Naive thymus-derived CD4-positive, alpha-beta T cell (primary cell): Measurements from ENCODE around the gene COL17A1. TPM values are rescaled to one million over a fixed set of nuclear protein-coding genes. Genes with fewer than 3 reads are reported as not detected.

Experiments used
- ATAC-seq: fragments of 150-1000 bp; cut with Tn5 transposase; 2 replicates; pipeline ENCODE4 v1.10.0; 2021; ENCODE audit warnings: mild to moderate bottlenecking, moderate library complexity
- CTCF ChIA-PET: fragments of 350-600 bp; sonication (Branson Sonifier 250); formaldehyde crosslinking; loops from one replicate; lab custom pipeline; 2021; ENCODE audit warnings: antibody characterized with exemption; lab: Charles Lee
- POLR2A ChIA-PET: fragments of 350-600 bp; sonication (Branson Sonifier 250); formaldehyde crosslinking; loops from one replicate; lab custom pipeline; 2021; ENCODE audit warnings: antibody characterized with exemption, inconsistent platforms; lab: Charles Lee
- DNase-seq, 9 donors: peaks; one replicate each; pipeline versions ENCODE4 v3.0.0 to v3.0.0-alpha.2; 2020 to 2022; ENCODE audit warnings: mixed read lengths in 1 of 9
- H3K27ac ChIP-seq: one replicate; pipeline ENCODE4 v1.7.0; 2013; ENCODE audit warnings: mild to moderate bottlenecking, low read depth, low read length, moderate library complexity
- H3K27me3 ChIP-seq, 2 donors: one replicate each; pipeline ENCODE4 v1.7.0; 2013; ENCODE audit warnings: low read length in 2 of 2, mild to moderate bottlenecking in 2 of 2, moderate library complexity in 2 of 2; ENCODE audit not compliant: control insufficient read depth in 2 of 2, insufficient read depth in 2 of 2
- H3K36me3 ChIP-seq, 3 experiments: 1 replicate in 2 of 3; 2 replicates in 1 of 3; pipeline ENCODE4 v1.7.0; 2013; ENCODE audit warnings: low read length in 3 of 3, mild to moderate bottlenecking in 3 of 3, moderate library complexity in 1 of 3; ENCODE audit not compliant: insufficient read depth in 3 of 3, control insufficient read depth in 2 of 3
- H3K4me1 ChIP-seq, 2 donors: one replicate each; pipeline ENCODE4 v1.7.0; 2013; ENCODE audit warnings: low read length in 2 of 2, mild to moderate bottlenecking in 2 of 2, moderate library complexity in 1 of 2; ENCODE audit not compliant: control insufficient read depth in 2 of 2, insufficient read depth in 2 of 2
- H3K4me3 ChIP-seq: 2 replicates; pipeline ENCODE4 v1.7.0; 2013; ENCODE audit warnings: mild to moderate bottlenecking, low read length
- H3K9me3 ChIP-seq, 3 experiments: 1 replicate in 2 of 3; 2 replicates in 1 of 3; pipeline ENCODE4 v1.7.0; 2013; ENCODE audit warnings: low read length in 3 of 3; ENCODE audit not compliant: control insufficient read depth in 2 of 3
- H3K27ac Mint-ChIP-seq, 9 donors: one replicate each; pipeline ENCODE4 v1.8.0; 2020 to 2022; ENCODE audit warnings: mixed read lengths in 9 of 9, mild to moderate bottlenecking in 8 of 9, moderate library complexity in 5 of 9, inconsistent platforms in 2 of 9
- H3K27me3 Mint-ChIP-seq, 5 donors: one replicate each; pipeline ENCODE4 v1.8.0; 2021 to 2022; ENCODE audit warnings: mixed read lengths in 5 of 5, mild to moderate bottlenecking in 1 of 5
- H3K36me3 Mint-ChIP-seq, 5 donors: one replicate each; pipeline ENCODE4 v1.8.0; 2020 to 2022; ENCODE audit warnings: mixed read lengths in 5 of 5, mild to moderate bottlenecking in 3 of 5, inconsistent platforms in 1 of 5
- H3K4me1 Mint-ChIP-seq, 7 donors: one replicate each; pipeline ENCODE4 v1.8.0; 2020 to 2022; ENCODE audit warnings: mixed read lengths in 7 of 7, mild to moderate bottlenecking in 3 of 7, inconsistent platforms in 1 of 7
- H3K4me3 Mint-ChIP-seq, 10 donors: one replicate each; pipeline ENCODE4 v1.8.0; 2020 to 2022; ENCODE audit warnings: mild to moderate bottlenecking in 10 of 10, mixed read lengths in 10 of 10, moderate library complexity in 6 of 10, inconsistent platforms in 2 of 10
- H3K9me3 Mint-ChIP-seq, 11 donors: one replicate each; pipeline ENCODE4 v1.8.0; 2020 to 2022; ENCODE audit warnings: mixed read lengths in 11 of 11, mild to moderate bottlenecking in 4 of 11, inconsistent platforms in 1 of 11, moderate library complexity in 1 of 11
- intact Hi-C, 2 donors: fragments of 100-400 bp; cut with micrococcal nuclease; formaldehyde crosslinking; loops; one replicate each; pipeline ENCODE4 v1.15.1; 2023
- polyA plus RNA-seq, 2 donors: library from polyadenylated mRNA; unstranded; fragments of 300-500 nt; fragmentation: Illumina TruSeq; gene quantifications; one replicate each; pipeline ENCODE4 v1.2.3, GENCODE V29; 2021
- total RNA-seq, 6 experiments: library from RNA in 5 of 6; stranded (reverse) in 5 of 6; gene quantifications; 1 replicate in 5 of 6; 2 replicates in 1 of 6; pipeline ENCODE4 v1.2.3 and lab custom pipeline; 2021 to 2026

The COL17A1 gene
- total and polyA plus RNA-seq, 7 experiments from 2014 or later = not detected

DNA sequence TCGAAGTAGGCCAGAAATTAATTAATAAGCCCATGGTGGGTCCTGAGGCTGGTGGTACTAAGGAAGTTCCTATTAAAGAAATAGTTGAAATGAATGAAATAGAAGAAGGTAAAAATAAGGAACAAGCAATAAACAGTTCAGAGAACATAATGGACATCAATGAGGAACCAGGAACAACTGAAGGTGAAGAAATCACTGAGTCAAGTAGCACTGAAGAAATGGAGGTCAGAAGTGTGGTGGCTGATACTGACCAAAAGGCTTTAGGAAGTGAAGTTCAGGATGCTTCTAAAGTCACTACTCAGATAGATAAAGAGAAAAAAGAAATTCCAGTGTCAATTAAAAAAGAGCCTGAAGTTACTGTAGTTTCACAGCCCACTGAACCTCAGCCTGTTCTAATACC, 82.8 kb downstream of the COL17A1 start:
- no peak overlapping the region for H3K4me3 Mint-ChIP-seq
- peak overlapping the region in 4 of 9 donors; percentile 7 to 35 (median 22) for H3K27ac Mint-ChIP-seq
- POLR2A ChIA-PET = no interaction called here
- Histone ChIP-seq H3K4me1 (no peaks in the 10 kb centered on the region), H3K9me3 (no peaks in the 10 kb centered on the region), H3K36me3 (peaks cover 6 to 51% (median 11%) of the 10 kb centered on the region in 3 experiments), H3K27me3 (no peaks in the 10 kb centered on the region), H3K4me3 (no peak overlapping the region), H3K27ac (no peak overlapping the region)
- peaks cover 24 to 53% (median 28%) of the 10 kb centered on the region in 5 donors for H3K36me3 Mint-ChIP-seq
- DNase-seq (no peak), ATAC-seq (peak; percentile 40)
- no peaks in the 10 kb centered on the region for H3K9me3 Mint-ChIP-seq
- peaks cover 0 to 11% (median 0%) of the 10 kb centered on the region in 7 donors for H3K4me1 Mint-ChIP-seq
- no peaks in the 10 kb centered on the region for H3K27me3 Mint-ChIP-seq
- intact Hi-C loops = no loop called here
- CTCF ChIA-PET = no interaction called here

DNA sequence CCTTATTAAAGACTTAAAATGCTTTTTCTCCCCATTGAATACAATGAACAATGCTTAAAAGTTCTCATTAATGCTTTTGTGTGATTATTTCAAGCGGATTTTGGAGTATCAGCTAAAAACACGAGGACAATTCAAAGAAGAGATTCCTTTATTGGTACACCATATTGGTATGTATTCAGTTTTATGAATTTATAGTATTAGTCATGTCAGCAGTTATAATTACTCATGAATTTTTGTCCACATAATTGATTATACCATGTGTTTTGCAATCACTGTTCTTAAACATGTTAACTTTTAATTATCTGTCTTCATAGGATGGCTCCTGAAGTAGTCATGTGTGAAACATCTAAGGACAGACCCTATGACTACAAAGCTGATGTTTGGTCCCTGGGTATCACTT, 86.9 kb downstream of the COL17A1 start:
- H3K4me1 Mint-ChIP-seq = peaks cover 10 to 22% (median 18%) of the 10 kb centered on the region in 7 donors
- no peak overlapping the region for H3K27ac Mint-ChIP-seq
- no peaks in the 10 kb centered on the region for H3K4me1 ChIP-seq
- ATAC-seq (no peak), DNase-seq (no peak)
- intact Hi-C loops = no loop called here
- ChIA-PET POLR2A (interaction anchor here (0.7 kb wide), 1 partner anchor 123 kb away, joined by 3 read pairs; the partner anchor contains the start of gene SFR1), CTCF (no interaction called here)
- H3K27me3 ChIP-seq = no peaks in the 10 kb centered on the region
- H3K27ac ChIP-seq = no peak overlapping the region
- no peak overlapping the region for H3K4me3 ChIP-seq
- no peaks in the 10 kb centered on the region for H3K9me3 ChIP-seq
- no peaks in the 10 kb centered on the region for H3K27me3 Mint-ChIP-seq
- peaks cover 20 to 56% (median 40%) of the 10 kb centered on the region in 5 donors for H3K36me3 Mint-ChIP-seq
- H3K9me3 Mint-ChIP-seq = no peaks in the 10 kb centered on the region
- H3K4me3 Mint-ChIP-seq = no peak overlapping the region
- H3K36me3 ChIP-seq = peaks cover 5 to 35% (median 6%) of the 10 kb centered on the region in 3 experiments

- no peak overlapping the region for H3K4me3 Mint-ChIP-seq
- peaks cover 7 to 23% (median 19%) of the 10 kb centered on the region in 7 donors for H3K4me1 Mint-ChIP-seq
- ChIA-PET POLR2A (interaction anchor here (1.1 kb wide), 1 partner anchor 126 kb away, joined by 5 read pairs; no protein-coding TSS in a partner anchor), CTCF (interaction anchor here (0.6 to 1.1 kb wide), 3 partner anchors 14 to 558 kb away, joined by 3 to 4 read pairs (median 3); no protein-coding TSS in a partner anchor)
- no peaks in the 10 kb centered on the region for H3K9me3 ChIP-seq
- H3K4me3 ChIP-seq = no peak overlapping the region
- DNase-seq = no peak
- no peaks in the 10 kb centered on the region for H3K4me1 ChIP-seq
- intact Hi-C loops = loop anchor here in 1 of 2 donors (2.0 kb wide), 1 partner anchor 16 kb away; no protein-coding TSS in a partner anchor
- H3K36me3 ChIP-seq = peaks cover 0 to 9% (median 8%) of the 10 kb centered on the region in 3 experiments
- H3K27ac Mint-ChIP-seq = peak overlapping the region in 1 of 9 donors; percentile 43
- no peaks in the 10 kb centered on the region for H3K27me3 ChIP-seq
- peaks cover 5 to 45% (median 30%) of the 10 kb centered on the region in 5 donors for H3K36me3 Mint-ChIP-seq
- H3K27me3 Mint-ChIP-seq = no peaks in the 10 kb centered on the region
- no peaks in the 10 kb centered on the region for H3K9me3 Mint-ChIP-seq
- no peak overlapping the region for H3K27ac ChIP-seq
- ATAC-seq = no peak
Observed at GRCh38 chr10:103995134-103995533, 90.5 kb downstream of the COL17A1 start.

DNA sequence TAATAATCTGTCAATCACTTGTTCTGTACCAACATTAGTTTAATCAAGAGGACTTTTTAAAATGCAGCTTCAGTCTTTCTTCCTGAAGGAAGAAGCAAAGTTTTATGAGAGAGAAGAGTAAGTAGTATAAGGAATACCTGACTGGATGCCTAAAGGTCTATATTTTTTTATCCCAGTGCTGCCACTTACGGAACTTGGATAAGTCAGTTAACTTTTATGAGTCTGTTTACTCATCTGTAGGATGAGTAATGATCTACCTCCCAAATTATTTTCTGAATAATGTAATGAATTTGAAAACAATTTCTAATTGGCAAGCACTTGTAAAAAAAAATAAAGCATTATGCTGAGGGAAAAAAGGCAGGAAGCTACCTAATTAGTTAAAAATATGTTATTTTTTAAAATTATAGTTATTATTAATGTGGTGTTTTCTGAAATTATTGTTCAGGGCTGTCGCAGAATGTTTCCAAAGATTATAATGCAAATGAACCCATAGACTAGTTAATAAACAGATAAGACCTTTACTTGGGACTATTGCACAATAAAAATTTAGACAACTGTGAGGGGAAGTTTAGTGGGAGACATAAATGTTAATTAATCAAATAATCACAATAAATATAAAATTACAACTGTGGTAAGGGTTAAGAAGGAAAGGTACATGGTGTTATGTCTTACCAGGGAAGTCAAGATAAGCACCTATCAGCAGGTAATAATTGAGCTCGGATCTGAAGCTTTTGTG, 94.1 kb downstream of the COL17A1 start:
- Mint-ChIP-seq H3K4me1 (peaks cover 21 to 49% (median 33%) of the 10 kb centered on the region in 7 donors), H3K36me3 (peaks cover 5 to 37% (median 17%) of the 10 kb centered on the region in 5 donors), H3K27me3 (no peaks in the 10 kb centered on the region), H3K27ac (no peak overlapping the region), H3K4me3 (no peak overlapping the region), H3K9me3 (no peaks in the 10 kb centered on the region)
- H3K36me3 ChIP-seq = peaks cover 0 to 3% (median 3%) of the 10 kb centered on the region in 3 experiments
- no peak overlapping the region for H3K27ac ChIP-seq
- intact Hi-C loops = no loop called here
- POLR2A ChIA-PET = interaction anchor here (0.7 to 0.8 kb wide), 3 partner anchors 130 to 132 kb away, joined by 3 read pairs; partner anchors contain the start of gene SFR1
- CTCF ChIA-PET = interaction anchor here (0.8 kb wide), 1 partner anchor 104 kb away, joined by 3 read pairs; no protein-coding TSS in a partner anchor
- no peak overlapping the region for H3K4me3 ChIP-seq
- no peaks in the 10 kb centered on the region for H3K9me3 ChIP-seq
- DNase-seq (no peak), ATAC-seq (no peak)
- peaks cover 0 to 4% of the 10 kb centered on the region in 2 donors for H3K4me1 ChIP-seq
- H3K27me3 ChIP-seq = no peaks in the 10 kb centered on the region

DNA sequence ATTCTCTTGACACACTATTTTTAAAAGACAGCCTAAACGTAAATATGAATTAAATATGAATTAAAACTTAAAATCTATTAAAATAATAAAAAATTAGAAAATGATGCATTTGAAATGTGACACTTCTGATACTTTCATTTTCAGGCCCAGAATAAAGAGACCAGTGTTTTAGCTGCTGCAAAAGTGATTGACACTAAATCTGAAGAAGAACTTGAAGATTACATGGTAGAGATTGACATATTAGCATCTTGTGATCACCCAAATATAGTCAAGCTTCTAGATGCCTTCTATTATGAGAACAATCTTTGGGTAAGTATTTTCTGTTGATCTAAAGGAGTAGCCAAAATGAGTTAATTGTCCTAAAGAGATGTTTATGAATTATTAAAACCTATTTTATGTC, 95.1 kb downstream of the COL17A1 start:
- no peaks in the 10 kb centered on the region for H3K9me3 Mint-ChIP-seq
- Histone ChIP-seq H3K27me3 (no peaks in the 10 kb centered on the region), H3K36me3 (peaks cover 0 to 3% (median 3%) of the 10 kb centered on the region in 3 experiments), H3K4me1 (peaks cover 0 to 4% of the 10 kb centered on the region in 2 donors), H3K27ac (no peak overlapping the region), H3K9me3 (no peaks in the 10 kb centered on the region), H3K4me3 (no peak overlapping the region)
- peaks cover 5 to 32% (median 15%) of the 10 kb centered on the region in 5 donors for H3K36me3 Mint-ChIP-seq
- intact Hi-C loops = no loop called here
- H3K27me3 Mint-ChIP-seq = no peaks in the 10 kb centered on the region
- ATAC-seq = no peak
- no peak for DNase-seq
- peaks cover 20 to 58% (median 39%) of the 10 kb centered on the region in 7 donors for H3K4me1 Mint-ChIP-seq
- ChIA-PET POLR2A (interaction anchor here (0.6 to 0.8 kb wide), 2 partner anchors 82 to 131 kb away, joined by 3 to 5 read pairs; partner anchors contain the start of gene SFR1), CTCF (no interaction called here)
- no peak overlapping the region for H3K4me3 Mint-ChIP-seq
- H3K27ac Mint-ChIP-seq = no peak overlapping the region

DNA sequence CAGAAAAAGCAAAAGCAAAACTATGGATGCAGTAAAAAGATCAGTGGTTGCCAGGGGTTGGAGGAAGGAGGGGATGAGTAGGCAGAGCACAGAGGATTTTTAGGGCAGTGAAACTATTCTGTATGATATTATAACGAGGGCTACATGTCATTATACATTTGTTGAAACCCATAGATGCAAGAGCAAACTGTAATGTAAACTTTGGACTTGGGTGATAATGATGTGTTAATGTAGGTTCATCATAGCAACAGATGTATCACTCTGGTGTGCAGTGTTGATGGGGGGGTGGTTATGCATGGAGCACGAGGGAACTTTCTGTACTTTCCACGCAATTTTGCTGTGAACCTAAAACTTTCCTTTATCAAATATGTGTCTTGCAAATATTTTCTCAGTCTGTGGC, 95.6 kb downstream of the COL17A1 start:
- H3K4me1 ChIP-seq = peaks cover 0 to 4% of the 10 kb centered on the region in 2 donors
- Mint-ChIP-seq H3K27ac (no peak overlapping the region), H3K27me3 (no peaks in the 10 kb centered on the region), H3K36me3 (peaks cover 5 to 32% (median 15%) of the 10 kb centered on the region in 5 donors), H3K9me3 (no peaks in the 10 kb centered on the region), H3K4me3 (no peak overlapping the region), H3K4me1 (peaks cover 16 to 60% (median 41%) of the 10 kb centered on the region in 7 donors)
- intact Hi-C loops = no loop called here
- no peak overlapping the region for H3K27ac ChIP-seq
- ChIA-PET CTCF (interaction anchor here (1.4 kb wide), 1 partner anchor 105 kb away, joined by 4 read pairs; no protein-coding TSS in a partner anchor), POLR2A (no interaction called here)
- peaks cover 0 to 3% (median 3%) of the 10 kb centered on the region in 3 experiments for H3K36me3 ChIP-seq
- no peak overlapping the region for H3K4me3 ChIP-seq
- no peaks in the 10 kb centered on the region for H3K27me3 ChIP-seq
- DNase-seq (no peak), ATAC-seq (no peak)
- no peaks in the 10 kb centered on the region for H3K9me3 ChIP-seq
